Panc1 (cell line): ENCODE measurements around the gene SHB.
"Not testable (repeated sequence)": the region's sequence is repeated elsewhere in the genome, so short reads cannot be mapped to it uniquely, and the experiment has no call there.

ENCODE experiments used
- CTCF ChIP-seq: fragments of 450-650 bp; IDR thresholded peaks from 2 replicates; pipeline ENCODE4 v1.5.1; 2017; ENCODE audit warnings: mild to moderate bottlenecking
- POLR2AphosphoS5 ChIP-seq: IDR thresholded peaks from 2 replicates; pipeline ENCODE4 v1.6.1; 2012; ENCODE audit warnings: mild to moderate bottlenecking, low read depth, low read length, moderate library complexity
- REST ChIP-seq, 2 experiments: IDR thresholded peaks; 2 replicates each; pipeline ENCODE4 v1.6.1; 2011 to 2012; ENCODE audit warnings: low read depth in 2 of 2, control low read depth in 1 of 2, low read length in 1 of 2, mild to moderate bottlenecking in 1 of 2, moderate library complexity in 1 of 2; ENCODE audit not compliant: insufficient read depth in 1 of 2
- TCF7L2 ChIP-seq: IDR thresholded peaks from 2 replicates; pipeline ENCODE4 v1.6.1; 2011; ENCODE audit warnings: mild to moderate bottlenecking, low read depth, low read length, inconsistent platforms

- not testable (repeated sequence) for TF ChIP-seq REST (IDR thresholded peaks at IDR 0.05; ENCODE audit: insufficient read depth in 1 of 2, low read depth in 2 of 2, low read length in 1 of 2); CTCF; TCF7L2; POLR2AphosphoS5
These were observed 180.9 kb downstream of the SHB start for GRCh38 chr9:37887977-37888583.
